ENCODE measurements around the gene RNF31.

RNF31 gene

GRCh38 chr14:24179961-24180796, 32.9 kb downstream of the RNF31 start:
- Histone ChIP-seq H3K9ac (ENCODE audit: low read length) (peak overlapping the region; percentile 53), H3K4me3 (ENCODE audit: low read length) (no peak overlapping the region), H3K4me1 (ENCODE audit: control insufficient read depth, insufficient read depth, low read length) (peaks cover 16% of the 10 kb centered on the region), H3K9me3 (ENCODE audit: control insufficient read depth, low read length) (no peaks in the 10 kb centered on the region), H3K27me3 (replicated peaks; ENCODE audit: control insufficient read depth, insufficient read depth, low read length) (no peaks in the 10 kb centered on the region), H3K36me3 (ENCODE audit: control insufficient read depth, insufficient read depth, low read length, severe bottlenecking) (peaks cover 76% of the 10 kb centered on the region)
- DNase-seq (ENCODE audit: low read depth): peak; percentile 59

- Histone ChIP-seq H3K36me3 (ENCODE audit: control insufficient read depth, insufficient read depth, low read length, severe bottlenecking) (peaks cover 88% of the 10 kb centered on the region), H3K9me3 (ENCODE audit: control insufficient read depth, low read length) (no peaks in the 10 kb centered on the region), H3K9ac (ENCODE audit: low read length) (no peak overlapping the region), H3K4me3 (ENCODE audit: low read length) (no peak overlapping the region), H3K4me1 (ENCODE audit: control insufficient read depth, insufficient read depth, low read length) (peaks cover 16% of the 10 kb centered on the region), H3K27me3 (replicated peaks; ENCODE audit: control insufficient read depth, insufficient read depth, low read length) (no peaks in the 10 kb centered on the region)
- no peak for DNase-seq (ENCODE audit: low read depth)
Observed at GRCh38 chr14:24181371-24182077, 34.2 kb downstream of the RNF31 start.

- Histone ChIP-seq H3K9me3 (ENCODE audit: control insufficient read depth, low read length) (no peaks in the 10 kb centered on the region), H3K27me3 (replicated peaks; ENCODE audit: control insufficient read depth, insufficient read depth, low read length) (no peaks in the 10 kb centered on the region), H3K9ac (ENCODE audit: low read length) (no peak overlapping the region), H3K4me1 (ENCODE audit: control insufficient read depth, insufficient read depth, low read length) (peaks cover 21% of the 10 kb centered on the region), H3K4me3 (ENCODE audit: low read length) (no peak overlapping the region), H3K36me3 (ENCODE audit: control insufficient read depth, insufficient read depth, low read length, severe bottlenecking) (peaks cover 88% of the 10 kb centered on the region)
- no peak for DNase-seq (ENCODE audit: low read depth)
Observed at GRCh38 chr14:24182110-24182882, 35.0 kb downstream of the RNF31 start.

- H3K9ac ChIP-seq (ENCODE audit: low read length): no peak overlapping the region
- H3K4me1 ChIP-seq (ENCODE audit: control insufficient read depth, insufficient read depth, low read length): peaks cover 28% of the 10 kb centered on the region
- H3K4me3 ChIP-seq (ENCODE audit: low read length): no peak overlapping the region
- no peak for DNase-seq (ENCODE audit: low read depth)
- no peaks in the 10 kb centered on the region for H3K9me3 ChIP-seq (ENCODE audit: control insufficient read depth, low read length)
- H3K36me3 ChIP-seq (ENCODE audit: control insufficient read depth, insufficient read depth, low read length, severe bottlenecking): peaks cover 85% of the 10 kb centered on the region
- H3K27me3 ChIP-seq (replicated peaks; ENCODE audit: control insufficient read depth, insufficient read depth, low read length): no peaks in the 10 kb centered on the region
Observed at GRCh38 chr14:24183014-24183481, 35.8 kb downstream of the RNF31 start.

- Histone ChIP-seq H3K27me3 (replicated peaks; ENCODE audit: control insufficient read depth, insufficient read depth, low read length) (no peaks in the 10 kb centered on the region), H3K4me1 (ENCODE audit: control insufficient read depth, insufficient read depth, low read length) (peaks cover 32% of the 10 kb centered on the region), H3K36me3 (ENCODE audit: control insufficient read depth, insufficient read depth, low read length, severe bottlenecking) (peaks cover 76% of the 10 kb centered on the region), H3K9me3 (ENCODE audit: control insufficient read depth, low read length) (no peaks in the 10 kb centered on the region), H3K9ac (ENCODE audit: low read length) (no peak overlapping the region), H3K4me3 (ENCODE audit: low read length) (no peak overlapping the region)
- no peak for DNase-seq (ENCODE audit: low read depth)
Observed at GRCh38 chr14:24184104-24184970, 37.0 kb downstream of the RNF31 start.

GRCh38 chr14:24185026-24185425, 37.7 kb downstream of the RNF31 start:
- no peak for DNase-seq (ENCODE audit: low read depth)
- no peak overlapping the region for H3K4me3 ChIP-seq (ENCODE audit: low read length)
- H3K9me3 ChIP-seq (ENCODE audit: control insufficient read depth, low read length): no peaks in the 10 kb centered on the region
- no peak overlapping the region for H3K9ac ChIP-seq (ENCODE audit: low read length)
- peaks cover 71% of the 10 kb centered on the region for H3K36me3 ChIP-seq (ENCODE audit: control insufficient read depth, insufficient read depth, low read length, severe bottlenecking)
- no peaks in the 10 kb centered on the region for H3K27me3 ChIP-seq (replicated peaks; ENCODE audit: control insufficient read depth, insufficient read depth, low read length)
- peaks cover 27% of the 10 kb centered on the region for H3K4me1 ChIP-seq (ENCODE audit: control insufficient read depth, insufficient read depth, low read length)

- no peak for DNase-seq (ENCODE audit: low read depth)
- Histone ChIP-seq H3K4me3 (ENCODE audit: low read length) (no peak overlapping the region), H3K36me3 (ENCODE audit: control insufficient read depth, insufficient read depth, low read length, severe bottlenecking) (peaks cover 66% of the 10 kb centered on the region), H3K9ac (ENCODE audit: low read length) (no peak overlapping the region), H3K4me1 (ENCODE audit: control insufficient read depth, insufficient read depth, low read length) (peaks cover 20% of the 10 kb centered on the region), H3K27me3 (replicated peaks; ENCODE audit: control insufficient read depth, insufficient read depth, low read length) (no peaks in the 10 kb centered on the region), H3K9me3 (ENCODE audit: control insufficient read depth, low read length) (no peaks in the 10 kb centered on the region)
Observed at GRCh38 chr14:24185741-24186140, 38.4 kb downstream of the RNF31 start.

- peaks cover 57% of the 10 kb centered on the region for H3K36me3 ChIP-seq (ENCODE audit: control insufficient read depth, insufficient read depth, low read length, severe bottlenecking)
- H3K4me3 ChIP-seq (ENCODE audit: low read length): peak overlapping the region; percentile 91
- H3K27me3 ChIP-seq (replicated peaks; ENCODE audit: control insufficient read depth, insufficient read depth, low read length): no peaks in the 10 kb centered on the region
- peaks cover 20% of the 10 kb centered on the region for H3K4me1 ChIP-seq (ENCODE audit: control insufficient read depth, insufficient read depth, low read length)
- no peaks in the 10 kb centered on the region for H3K9me3 ChIP-seq (ENCODE audit: control insufficient read depth, low read length)
- H3K9ac ChIP-seq (ENCODE audit: low read length): peak overlapping the region; percentile 92
- no peak for DNase-seq (ENCODE audit: low read depth)
Observed at GRCh38 chr14:24186831-24187538, 39.7 kb downstream of the RNF31 start.

GRCh38 chr14:24187539-24187915, 40.2 kb downstream of the RNF31 start:
- Histone ChIP-seq H3K4me1 (ENCODE audit: control insufficient read depth, insufficient read depth, low read length) (peaks cover 20% of the 10 kb centered on the region), H3K9me3 (ENCODE audit: control insufficient read depth, low read length) (no peaks in the 10 kb centered on the region), H3K9ac (ENCODE audit: low read length) (peak overlapping the region; percentile 92), H3K27me3 (replicated peaks; ENCODE audit: control insufficient read depth, insufficient read depth, low read length) (no peaks in the 10 kb centered on the region), H3K36me3 (ENCODE audit: control insufficient read depth, insufficient read depth, low read length, severe bottlenecking) (peaks cover 57% of the 10 kb centered on the region), H3K4me3 (ENCODE audit: low read length) (peak overlapping the region; percentile 91)
- no peak for DNase-seq (ENCODE audit: low read depth)
